Medulla oblongata (tissue), 1 donor: Measurements from ENCODE around the gene SALL1.

Experiments
- DNase-seq: peaks from one replicate; pipeline ENCODE4 v3.0.0-alpha.2; 2015; ENCODE audit errors: extremely low spot score

Gene SALL1

DNA sequence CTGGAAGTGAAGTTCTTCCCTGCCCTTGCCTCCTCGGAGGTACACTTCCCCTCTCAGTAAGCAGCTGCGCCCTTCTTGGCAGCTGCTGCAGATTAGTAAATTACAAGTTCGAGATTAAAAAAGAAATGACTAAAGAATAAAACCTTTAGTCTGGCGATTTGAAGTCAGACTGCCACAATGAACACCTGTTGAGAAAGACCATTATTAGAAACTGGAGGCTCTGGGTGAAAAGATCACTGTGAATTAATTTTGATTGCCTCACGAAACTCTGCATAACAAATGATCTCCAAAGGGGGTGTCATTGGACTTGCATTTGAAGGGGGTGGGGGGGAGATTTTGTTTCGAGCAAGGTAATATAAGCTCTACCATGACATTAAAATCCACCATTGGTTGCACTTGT lies 39.3 kb downstream of the SALL1 start:
- DNase-seq = no peak

DNA sequence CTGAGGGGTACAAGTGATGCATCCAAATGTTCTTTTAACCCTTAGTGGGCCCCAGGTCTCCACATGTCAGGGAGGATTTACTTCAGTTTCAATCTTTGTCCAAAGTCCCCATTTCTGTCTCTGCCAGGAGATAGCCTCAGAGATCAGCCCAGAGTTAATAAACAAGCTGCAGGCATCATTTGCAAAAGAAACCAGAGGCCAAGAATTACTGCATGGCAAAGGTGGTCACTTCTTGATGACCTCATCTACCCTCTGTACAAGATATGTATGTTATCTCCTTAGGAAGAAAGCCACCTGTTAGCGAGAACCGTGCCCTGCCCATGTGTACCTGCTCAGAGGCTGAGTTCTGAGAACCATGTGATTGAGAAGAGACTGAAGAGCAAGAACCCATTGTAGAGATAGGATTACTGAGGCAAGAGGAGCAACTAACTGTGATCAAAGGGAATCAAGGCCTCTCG lies 40.3 kb downstream of the SALL1 start:
- DNase-seq = no peak

DNA sequence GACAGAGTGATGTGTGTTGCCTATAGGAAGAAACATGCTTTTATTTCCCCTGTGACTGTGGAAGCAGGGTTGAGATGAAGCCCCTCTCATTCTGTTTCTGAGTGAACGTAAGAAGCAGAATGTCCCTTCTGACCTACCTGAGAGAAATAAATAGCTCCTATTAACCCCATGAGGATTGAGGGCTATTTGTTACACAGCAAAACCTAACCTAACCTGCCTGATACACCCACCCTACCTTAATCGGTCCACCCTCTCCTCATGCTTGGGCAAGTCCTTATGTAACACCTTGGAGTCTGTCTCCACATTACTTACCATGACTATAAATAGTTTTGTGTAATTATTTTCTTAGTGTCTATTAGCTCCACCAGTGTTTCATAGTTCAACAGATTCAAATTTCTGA lies 41.9 kb downstream of the SALL1 start:
- no peak for DNase-seq

DNA sequence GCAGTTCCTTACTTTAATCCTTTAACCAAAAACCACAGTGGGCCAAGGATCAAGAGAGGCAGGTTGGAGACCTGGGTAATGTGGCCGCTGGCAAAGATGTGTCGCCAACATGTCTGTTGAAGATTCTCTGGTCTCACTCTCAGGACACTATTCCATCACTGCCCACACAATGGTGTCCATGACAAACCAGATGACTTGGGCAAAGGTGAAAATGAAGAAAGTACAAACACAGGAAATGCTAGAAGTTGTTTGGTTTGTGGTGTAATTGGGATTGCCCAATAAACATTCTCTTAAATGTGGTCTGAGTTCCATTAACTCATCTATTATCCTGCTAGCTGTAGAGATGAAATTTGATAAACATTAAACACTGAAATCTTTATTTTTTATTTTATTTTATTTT lies 43.3 kb downstream of the SALL1 start:
- no peak for DNase-seq

DNA sequence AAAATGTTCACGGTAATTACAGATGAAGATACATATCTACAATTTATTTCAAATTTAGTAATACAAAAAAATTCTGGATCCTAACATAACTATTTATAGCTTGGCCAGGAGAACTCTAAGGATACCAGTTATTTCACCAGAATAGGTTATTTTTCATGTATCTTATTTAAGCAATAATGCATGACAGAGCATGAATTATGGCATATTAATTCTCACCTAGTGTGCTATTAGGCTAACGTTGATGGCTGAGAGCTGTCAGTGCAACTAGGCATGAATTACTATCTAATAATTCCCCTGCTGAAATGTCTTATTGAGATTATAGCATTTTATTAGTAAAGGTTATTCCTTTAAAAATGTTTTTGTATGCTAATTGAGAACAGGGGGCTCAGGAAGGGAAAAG lies 44.5 kb downstream of the SALL1 start:
- no peak for DNase-seq

DNA sequence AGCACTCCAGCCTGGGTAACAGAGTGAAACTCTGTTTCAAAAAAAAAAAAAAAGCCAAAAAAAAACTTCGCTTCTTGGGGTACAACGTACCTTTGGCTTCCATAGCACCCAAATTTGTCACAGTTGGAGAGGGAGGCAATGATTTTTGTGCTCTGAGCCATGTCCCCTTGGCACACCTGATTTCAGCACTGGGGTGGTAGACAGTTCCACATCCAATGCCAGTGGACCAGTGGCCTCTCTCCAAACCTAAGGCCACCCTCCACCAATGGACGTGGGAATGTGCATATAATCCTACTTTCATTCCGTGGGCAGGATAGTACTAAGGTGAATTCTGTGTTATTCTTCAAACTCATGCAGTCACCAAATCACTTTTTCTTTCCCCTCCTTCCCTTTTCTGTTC lies 47.5 kb downstream of the SALL1 start:
- DNase-seq = no peak

DNA sequence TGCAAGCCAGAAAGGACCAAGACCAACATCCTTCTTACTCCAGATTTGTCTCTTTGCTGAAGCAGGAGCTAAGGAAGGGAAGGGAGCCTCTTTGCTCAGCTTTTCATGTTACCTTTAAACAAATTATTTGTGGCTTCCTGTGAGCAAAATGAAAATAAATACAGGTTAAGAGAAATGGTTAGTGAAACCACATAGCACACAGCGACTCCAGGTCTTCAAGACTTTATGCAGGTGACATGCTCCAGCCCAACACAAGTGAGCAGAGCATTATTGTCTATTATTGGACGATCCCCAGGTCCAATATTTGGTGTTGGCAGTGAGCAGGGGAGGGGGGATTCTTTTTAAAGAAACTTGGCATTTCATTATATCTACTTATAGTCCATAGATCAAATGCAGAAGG lies 53.3 kb downstream of the SALL1 start:
- DNase-seq = no peak

DNA sequence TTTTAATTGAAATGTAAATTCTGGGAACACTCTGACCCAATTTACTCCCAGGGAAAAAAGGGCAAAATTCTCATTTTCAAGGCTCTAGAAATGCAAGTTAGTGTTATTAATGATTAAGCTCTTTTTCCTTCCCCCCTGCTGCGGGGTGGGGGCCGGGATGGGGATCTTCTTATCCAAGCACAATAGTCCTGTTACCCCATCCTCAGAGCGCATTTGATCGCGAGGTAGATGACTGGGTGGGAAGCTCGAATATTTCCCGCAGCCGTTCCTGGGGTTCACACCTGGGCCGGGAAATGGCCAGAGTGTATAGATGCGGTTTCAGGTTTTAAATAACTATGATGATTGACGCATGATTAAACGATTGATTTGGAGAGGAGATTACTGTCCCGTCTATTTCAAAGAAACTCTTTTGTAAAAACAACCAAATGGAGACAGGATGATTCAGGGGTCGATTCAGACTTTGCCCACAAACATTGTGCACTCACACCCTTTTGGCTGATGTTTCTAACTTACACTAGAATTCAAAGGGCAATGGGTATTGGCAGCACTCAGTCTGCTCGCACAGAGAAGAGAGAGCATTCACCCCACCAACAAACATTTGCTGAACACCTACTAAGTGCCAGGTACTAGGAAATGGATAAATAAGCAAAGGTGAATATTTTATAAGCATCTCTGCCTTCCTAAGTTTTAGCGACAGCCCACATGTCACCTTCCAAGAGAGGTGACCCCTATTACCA lies 55.0 kb downstream of the SALL1 start:
- DNase-seq = no peak

DNA sequence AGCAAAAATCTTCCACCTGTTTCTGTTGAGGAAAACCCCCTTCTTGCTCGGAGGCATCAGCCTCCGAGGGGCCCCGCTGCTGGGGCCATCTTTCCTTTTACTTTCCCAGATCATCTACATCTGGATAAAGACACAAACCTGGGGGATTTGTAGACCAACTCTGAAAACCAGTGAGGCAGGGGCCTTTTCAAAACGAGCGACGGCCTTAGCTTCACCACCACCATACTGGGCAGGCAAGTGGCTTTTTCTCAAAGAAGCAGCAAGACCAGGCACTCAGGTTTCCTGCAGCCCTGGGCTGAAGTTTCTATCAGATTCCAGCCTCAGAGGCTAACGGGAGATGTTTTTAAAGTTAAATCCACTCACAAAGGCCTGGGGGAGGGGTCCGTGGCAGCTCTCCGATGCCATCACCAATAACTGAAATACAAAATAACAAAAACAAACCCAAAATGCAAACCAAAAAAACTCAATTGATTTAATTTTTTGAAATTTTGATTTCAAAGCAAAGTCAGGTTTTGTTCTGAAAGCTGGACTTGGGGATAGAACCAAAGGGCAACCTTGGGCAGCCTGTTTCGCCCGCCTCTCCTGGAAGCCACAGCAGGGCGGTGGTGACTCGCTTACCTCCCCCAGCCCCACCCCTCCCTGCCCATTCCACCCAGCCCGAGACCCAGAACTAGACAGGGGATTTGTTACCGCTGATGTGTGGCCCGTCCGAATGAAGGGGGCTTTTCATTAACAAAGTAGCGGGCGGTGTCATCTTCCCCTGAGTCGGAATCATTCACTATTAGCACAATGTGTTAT lies 55.8 kb downstream of the SALL1 start:
- DNase-seq = peak; percentile 30

DNA sequence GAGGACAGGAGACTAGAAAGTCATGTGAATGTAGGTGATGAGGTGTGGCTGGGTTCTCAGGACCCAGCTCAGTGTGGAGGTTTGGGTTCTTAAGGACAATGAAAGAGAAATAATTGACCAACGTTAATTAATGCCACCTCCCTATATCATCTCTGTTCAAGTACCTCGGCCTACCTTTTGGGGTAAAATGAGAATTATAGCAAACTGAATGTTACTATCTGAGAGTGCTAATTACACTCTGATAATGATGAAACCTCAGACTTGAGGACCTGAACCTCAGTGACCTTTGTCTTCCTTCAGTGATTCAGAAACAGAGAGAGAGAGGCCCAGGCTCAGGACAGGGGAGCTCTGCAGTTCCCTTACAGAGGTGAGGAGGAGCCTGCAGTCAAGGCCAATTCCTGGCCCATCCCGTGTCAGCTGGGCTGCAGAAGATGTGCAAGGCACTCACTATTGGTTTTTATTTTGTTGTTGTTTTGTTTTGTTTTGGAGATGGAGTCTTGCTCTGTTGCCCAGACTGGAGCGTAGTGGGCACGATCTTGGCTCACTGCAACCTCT lies 57.3 kb downstream of the SALL1 start:
- no peak for DNase-seq
